ENCODE data around the gene DGKI. TPM values are rescaled to one million over a fixed set of nuclear protein-coding genes. Genes with fewer than 3 reads are reported as not detected.

DGKI gene
- total RNA-seq, 5 donors from 2014 or later (not counting 1 experiment from before 2014, with no cell fraction given): not detected

GRCh38 chr7:137469858-137470257 lies 376.9 kb downstream of the DGKI start:
- H3K27me3 ChIP-seq (replicated peaks in 1 of 2; ENCODE audit: control insufficient read depth in 2 of 2, extremely low read depth in 1 of 2, insufficient read depth in 2 of 2, low read length in 1 of 2): peaks cover 0 to 2% of the 10 kb centered on the region in 2 experiments
- ChIA-PET POLR2A (no interaction called here), CTCF (no interaction called here)
- no peaks in the 10 kb centered on the region for H3K9me3 ChIP-seq
- WGBS (ENCODE audit: insufficient coverage): 93% methylated on average over 5 of the region's 6 CpGs
- no peak overlapping the region for H3K27ac Mint-ChIP-seq
- no peaks in the 10 kb centered on the region for H3K9me3 Mint-ChIP-seq
- no peaks in the 10 kb centered on the region for H3K36me3 Mint-ChIP-seq
- H3K27ac ChIP-seq (ENCODE audit: low read length): no peak overlapping the region
- H3K4me1 Mint-ChIP-seq: no peaks in the 10 kb centered on the region
- H3K4me1 ChIP-seq (ENCODE audit: control insufficient read depth in 1 of 2, extremely low read depth in 1 of 2, insufficient read depth in 2 of 2, low read length in 2 of 2): no peaks in the 10 kb centered on the region
- H3K36me3 ChIP-seq (ENCODE audit: control insufficient read depth in 2 of 2, extremely low read depth in 1 of 2, insufficient read depth in 1 of 2, low read length in 1 of 2): no peaks in the 10 kb centered on the region
- H3K4me3 ChIP-seq (ENCODE audit: control insufficient read depth in 1 of 2, extremely low read depth in 1 of 2, low read length in 1 of 2): no peak overlapping the region
- peaks cover 1 to 3% of the 10 kb centered on the region in 2 donors for H3K27me3 Mint-ChIP-seq
- no peak for ATAC-seq (replicated peaks in 1 of 4)
- H3K4me3 Mint-ChIP-seq: no peak overlapping the region
- no peak for DNase-seq

- Mint-ChIP-seq H3K4me1 (no peaks in the 10 kb centered on the region), H3K4me3 (no peak overlapping the region), H3K9me3 (no peaks in the 10 kb centered on the region), H3K27me3 (peaks cover 1 to 6% of the 10 kb centered on the region in 2 donors), H3K27ac (no peak overlapping the region), H3K36me3 (no peaks in the 10 kb centered on the region)
- Histone ChIP-seq H3K27me3 (replicated peaks in 1 of 2; ENCODE audit: control insufficient read depth in 2 of 2, extremely low read depth in 1 of 2, insufficient read depth in 2 of 2, low read length in 1 of 2) (peaks cover 0 to 2% of the 10 kb centered on the region in 2 experiments), H3K9me3 (no peaks in the 10 kb centered on the region), H3K4me3 (ENCODE audit: control insufficient read depth in 1 of 2, extremely low read depth in 1 of 2, low read length in 1 of 2) (no peak overlapping the region), H3K36me3 (ENCODE audit: control insufficient read depth in 2 of 2, extremely low read depth in 1 of 2, insufficient read depth in 1 of 2, low read length in 1 of 2) (no peaks in the 10 kb centered on the region), H3K4me1 (ENCODE audit: control insufficient read depth in 1 of 2, extremely low read depth in 1 of 2, insufficient read depth in 2 of 2, low read length in 2 of 2) (no peaks in the 10 kb centered on the region), H3K27ac (ENCODE audit: low read length) (no peak overlapping the region)
- WGBS (ENCODE audit: insufficient coverage): 33% methylated on average over 1 of the region's 5 CpGs
- ATAC-seq (replicated peaks in 1 of 4) (no peak), DNase-seq (no peak)
- CTCF ChIA-PET: no interaction called here
- POLR2A ChIA-PET: no interaction called here
Measured at GRCh38 chr7:137469191-137469811, 377.5 kb downstream of the DGKI start.

- ATAC-seq (replicated peaks in 1 of 4): no peak
- POLR2A ChIA-PET: no interaction called here
Measured at GRCh38 chr7:137462847-137463246, 383.9 kb downstream of the DGKI start.

GRCh38 chr7:137462074-137462715 lies 384.6 kb downstream of the DGKI start:
- DNase-seq (no peak), ATAC-seq (replicated peaks in 1 of 4) (no peak)
- H3K27ac Mint-ChIP-seq: no peak overlapping the region
- WGBS (ENCODE audit: insufficient coverage): no CpG with 5 or more reads among the region's 4 CpGs
- H3K4me3 Mint-ChIP-seq: no peak overlapping the region
- H3K27me3 Mint-ChIP-seq: peaks cover 3 to 7% of the 10 kb centered on the region in 2 donors
- Histone ChIP-seq H3K27me3 (replicated peaks in 1 of 2; ENCODE audit: control insufficient read depth in 2 of 2, extremely low read depth in 1 of 2, insufficient read depth in 2 of 2, low read length in 1 of 2) (peaks cover 0 to 2% of the 10 kb centered on the region in 2 experiments), H3K4me3 (ENCODE audit: control insufficient read depth in 1 of 2, extremely low read depth in 1 of 2, low read length in 1 of 2) (no peak overlapping the region), H3K4me1 (ENCODE audit: control insufficient read depth in 1 of 2, extremely low read depth in 1 of 2, insufficient read depth in 2 of 2, low read length in 2 of 2) (no peaks in the 10 kb centered on the region), H3K36me3 (ENCODE audit: control insufficient read depth in 2 of 2, extremely low read depth in 1 of 2, insufficient read depth in 1 of 2, low read length in 1 of 2) (no peaks in the 10 kb centered on the region), H3K9me3 (no peaks in the 10 kb centered on the region), H3K27ac (ENCODE audit: low read length) (no peak overlapping the region)
- ChIA-PET POLR2A (no interaction called here), CTCF (no interaction called here)
- no peaks in the 10 kb centered on the region for H3K36me3 Mint-ChIP-seq
- H3K9me3 Mint-ChIP-seq: no peaks in the 10 kb centered on the region
- no peaks in the 10 kb centered on the region for H3K4me1 Mint-ChIP-seq

More at GRCh38 chr7:137462847-137463246, 383.9 kb downstream of the DGKI start:
- Histone ChIP-seq H3K9me3 (no peaks in the 10 kb centered on the region), H3K4me1 (ENCODE audit: control insufficient read depth in 1 of 2, extremely low read depth in 1 of 2, insufficient read depth in 2 of 2, low read length in 2 of 2) (no peaks in the 10 kb centered on the region), H3K27me3 (replicated peaks in 1 of 2; ENCODE audit: control insufficient read depth in 2 of 2, extremely low read depth in 1 of 2, insufficient read depth in 2 of 2, low read length in 1 of 2) (peaks cover 0 to 2% of the 10 kb centered on the region in 2 experiments), H3K27ac (ENCODE audit: low read length) (no peak overlapping the region), H3K4me3 (ENCODE audit: control insufficient read depth in 1 of 2, extremely low read depth in 1 of 2, low read length in 1 of 2) (no peak overlapping the region), H3K36me3 (ENCODE audit: control insufficient read depth in 2 of 2, extremely low read depth in 1 of 2, insufficient read depth in 1 of 2, low read length in 1 of 2) (no peaks in the 10 kb centered on the region)
- Mint-ChIP-seq H3K27ac (no peak overlapping the region), H3K36me3 (no peaks in the 10 kb centered on the region), H3K27me3 (peaks cover 3 to 7% of the 10 kb centered on the region in 2 donors), H3K9me3 (no peaks in the 10 kb centered on the region), H3K4me3 (no peak overlapping the region), H3K4me1 (no peaks in the 10 kb centered on the region)
- CTCF ChIA-PET: no interaction called here
- 29% methylated on average over 1 of the region's 5 CpGs for WGBS (ENCODE audit: insufficient coverage)
- no peak for DNase-seq

GRCh38 chr7:137458399-137458798 lies 388.4 kb downstream of the DGKI start:
- no peak overlapping the region for H3K27ac Mint-ChIP-seq
- DNase-seq: no peak
- CTCF ChIA-PET: no interaction called here

GRCh38 chr7:137454767-137455166 lies 392.0 kb downstream of the DGKI start:
- POLR2A ChIA-PET: no interaction called here
- Histone ChIP-seq H3K9me3 (no peaks in the 10 kb centered on the region), H3K4me3 (ENCODE audit: control insufficient read depth in 1 of 2, extremely low read depth in 1 of 2, low read length in 1 of 2) (no peak overlapping the region), H3K36me3 (ENCODE audit: control insufficient read depth in 2 of 2, extremely low read depth in 1 of 2, insufficient read depth in 1 of 2, low read length in 1 of 2) (no peaks in the 10 kb centered on the region), H3K27ac (ENCODE audit: low read length) (no peak overlapping the region), H3K4me1 (ENCODE audit: control insufficient read depth in 1 of 2, extremely low read depth in 1 of 2, insufficient read depth in 2 of 2, low read length in 2 of 2) (no peaks in the 10 kb centered on the region), H3K27me3 (replicated peaks in 1 of 2; ENCODE audit: control insufficient read depth in 2 of 2, extremely low read depth in 1 of 2, insufficient read depth in 2 of 2, low read length in 1 of 2) (no peaks in the 10 kb centered on the region)
- H3K4me3 Mint-ChIP-seq: no peak overlapping the region
- no peaks in the 10 kb centered on the region for H3K4me1 Mint-ChIP-seq
- WGBS (ENCODE audit: insufficient coverage): 60% methylated on average over 1 of the region's 6 CpGs
- peaks cover 2 to 5% of the 10 kb centered on the region in 2 donors for H3K27me3 Mint-ChIP-seq
- H3K27ac Mint-ChIP-seq: no peak overlapping the region
- H3K36me3 Mint-ChIP-seq: no peaks in the 10 kb centered on the region
- ATAC-seq (replicated peaks in 1 of 4): no peak
- H3K9me3 Mint-ChIP-seq: no peaks in the 10 kb centered on the region
- CTCF ChIA-PET: interaction anchor here (0.9 to 1.1 kb wide), 2 partner anchors 9 kb away, joined by 3 to 4 read pairs; no protein-coding TSS in a partner anchor
- DNase-seq: no peak

More at GRCh38 chr7:137458399-137458798, 388.4 kb downstream of the DGKI start:
- Mint-ChIP-seq H3K4me1 (no peaks in the 10 kb centered on the region), H3K36me3 (no peaks in the 10 kb centered on the region), H3K9me3 (no peaks in the 10 kb centered on the region), H3K4me3 (no peak overlapping the region), H3K27me3 (peaks cover 2 to 4% of the 10 kb centered on the region in 2 donors)
- no peak overlapping the region for H3K27ac ChIP-seq (ENCODE audit: low read length)
- no peaks in the 10 kb centered on the region for H3K9me3 ChIP-seq
- no peaks in the 10 kb centered on the region for H3K36me3 ChIP-seq (ENCODE audit: control insufficient read depth in 2 of 2, extremely low read depth in 1 of 2, insufficient read depth in 1 of 2, low read length in 1 of 2)
- POLR2A ChIA-PET: no interaction called here
- no peaks in the 10 kb centered on the region for H3K27me3 ChIP-seq (replicated peaks in 1 of 2; ENCODE audit: control insufficient read depth in 2 of 2, extremely low read depth in 1 of 2, insufficient read depth in 2 of 2, low read length in 1 of 2)
- no peak for ATAC-seq (replicated peaks in 1 of 4)
- no CpG with 5 or more reads among the region's 2 CpGs for WGBS (ENCODE audit: insufficient coverage)
- no peaks in the 10 kb centered on the region for H3K4me1 ChIP-seq (ENCODE audit: control insufficient read depth in 1 of 2, extremely low read depth in 1 of 2, insufficient read depth in 2 of 2, low read length in 2 of 2)
- H3K4me3 ChIP-seq (ENCODE audit: control insufficient read depth in 1 of 2, extremely low read depth in 1 of 2, low read length in 1 of 2): no peak overlapping the region

All from T-cell (primary cell).